NCI-H128 (cell line): ENCODE data around the gene PRUNE2.
"Not testable (repeated sequence)": the region's sequence is repeated elsewhere in the genome, so short reads cannot be mapped to it uniquely, and the experiment has no call there.

Experiments used
- DNase-seq: peaks from one replicate; lab custom pipeline; 2025; ENCODE audit not compliant: unreplicated experiment; lab: John Stamatoyannopoulos, UW

The PRUNE2 gene

DNA sequence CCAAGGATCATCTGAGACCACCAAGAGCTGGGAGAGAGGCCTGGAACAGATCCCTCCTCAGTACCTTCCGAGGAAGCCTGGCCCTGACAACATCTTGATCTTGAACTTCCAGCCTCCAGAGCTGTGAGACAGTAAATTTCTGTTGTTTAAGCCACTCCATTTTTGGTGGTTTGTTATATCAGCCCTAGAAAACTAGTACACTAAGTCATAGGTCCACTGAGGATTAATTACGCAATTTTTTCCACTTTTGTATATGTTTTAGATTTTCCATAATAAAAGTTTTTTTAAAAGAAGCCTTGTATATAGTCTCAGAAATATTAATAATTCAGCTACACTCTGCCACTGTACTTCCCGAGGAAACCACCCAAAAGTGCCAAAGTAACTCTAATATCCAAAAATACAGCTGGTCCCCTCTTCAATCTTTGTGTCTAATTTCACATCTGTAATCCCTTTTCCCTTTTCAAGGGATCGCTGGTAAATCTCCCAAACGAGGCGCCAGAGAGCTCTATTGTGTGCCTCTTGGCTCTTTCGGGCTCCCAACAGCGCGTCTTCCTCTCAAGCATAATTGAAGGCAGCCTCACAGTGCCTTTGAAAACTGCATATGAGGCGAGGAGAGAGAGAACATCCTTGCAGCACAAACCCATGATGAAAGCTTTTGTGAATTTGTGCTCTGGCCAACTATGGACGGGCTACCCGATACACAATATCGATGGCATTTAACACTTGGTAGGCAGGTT, 32.7 kb downstream of the PRUNE2 start:
- DNase-seq = no peak

DNA sequence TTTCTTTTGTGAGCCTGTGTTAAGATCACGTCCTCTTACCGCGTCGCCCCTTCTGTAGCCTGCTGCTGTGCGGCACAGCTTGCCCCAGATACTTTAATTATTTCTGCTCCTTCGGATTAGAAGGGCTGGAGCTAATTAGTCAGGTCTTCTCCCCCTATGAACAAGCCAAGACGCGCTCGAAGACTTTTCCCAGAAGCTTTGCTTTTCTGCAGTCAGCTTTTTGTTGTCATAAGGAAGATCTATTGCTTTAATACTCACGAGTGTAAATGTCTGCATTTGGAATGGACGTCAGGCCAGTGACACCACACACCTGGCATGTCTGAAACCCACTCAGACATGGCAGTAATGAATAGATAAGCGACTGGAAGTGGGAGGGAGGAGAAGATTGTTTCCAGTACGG, 37.0 kb downstream of the PRUNE2 start:
- no peak for DNase-seq

DNA sequence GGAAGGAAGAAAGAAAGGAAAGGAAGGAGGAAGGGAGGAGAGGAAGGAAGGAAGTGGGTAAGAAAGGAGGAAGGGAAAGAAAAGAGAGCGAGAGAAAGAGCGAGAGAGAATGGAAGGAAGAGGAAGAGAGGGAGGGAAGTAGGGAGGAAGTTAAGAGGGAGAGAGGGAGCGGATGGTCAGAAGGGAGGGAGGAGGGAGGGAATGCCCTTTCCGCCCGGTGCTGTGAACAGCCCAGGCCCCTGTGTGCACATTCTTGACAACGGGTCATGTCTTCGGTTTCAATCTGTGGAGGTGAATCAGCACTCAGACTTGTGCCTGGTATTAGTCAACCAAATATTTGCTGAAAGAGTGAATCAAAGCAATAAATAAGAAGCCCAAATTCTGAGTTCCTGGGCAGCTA, 39.2 kb downstream of the PRUNE2 start:
- no peak for DNase-seq

DNA sequence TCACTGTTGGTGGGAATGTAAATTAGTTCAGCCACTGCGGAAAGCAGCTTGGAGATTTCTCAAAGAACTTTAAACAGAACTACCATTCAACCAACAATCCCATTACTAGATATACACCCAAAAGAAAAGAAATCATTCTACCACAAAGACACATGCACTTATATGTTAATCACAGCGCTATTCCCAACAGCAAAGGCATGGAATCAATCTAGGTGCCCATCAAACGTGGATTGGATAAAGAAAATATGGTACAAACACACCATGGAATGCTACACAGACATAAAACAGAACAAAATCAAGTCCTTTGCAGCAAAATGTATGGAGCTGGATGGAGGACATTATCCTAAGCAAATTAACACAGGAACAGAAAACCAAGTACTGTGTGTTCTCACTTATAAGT, 42.1 kb downstream of the PRUNE2 start:
- DNase-seq = no peak

DNA sequence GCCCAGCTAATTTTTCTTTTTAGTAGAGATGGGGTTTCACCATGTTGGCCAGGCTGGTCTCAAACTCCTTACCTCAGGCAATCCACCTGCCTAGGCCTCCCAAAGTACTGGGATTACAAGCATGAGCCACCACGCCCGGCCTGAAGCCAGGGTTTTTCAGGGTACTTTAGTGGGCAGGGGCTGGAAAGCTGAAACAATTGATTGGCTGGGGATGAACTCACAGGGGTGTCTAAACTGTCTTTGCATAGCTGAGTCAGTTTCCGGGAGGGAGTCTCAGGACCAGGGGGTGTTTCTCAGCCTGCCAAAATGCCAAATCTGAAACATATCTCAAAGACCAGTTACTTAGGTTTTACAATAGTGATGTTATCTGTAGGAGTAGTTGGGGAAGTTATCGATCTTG, 46.1 kb downstream of the PRUNE2 start:
- no peak for DNase-seq

DNA sequence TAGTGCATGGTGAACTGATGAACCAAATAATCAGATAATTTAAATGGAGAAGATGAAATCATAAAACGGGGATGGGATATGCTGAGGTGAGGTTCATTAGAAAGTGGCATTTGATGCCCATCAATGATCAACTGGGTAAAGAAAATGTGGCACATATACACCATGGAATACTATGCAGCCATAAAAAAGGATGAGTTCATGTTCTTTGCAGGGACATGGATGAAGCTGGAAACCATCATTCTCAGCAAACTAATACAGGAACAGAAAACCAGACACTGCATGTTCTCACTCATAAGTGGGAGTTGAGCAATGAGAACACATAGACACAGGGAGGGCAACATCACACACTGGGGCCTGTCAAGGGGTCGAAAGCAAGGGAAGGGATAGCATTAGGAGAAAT, 47.7 kb downstream of the PRUNE2 start:
- not testable (repeated sequence) for DNase-seq

DNA sequence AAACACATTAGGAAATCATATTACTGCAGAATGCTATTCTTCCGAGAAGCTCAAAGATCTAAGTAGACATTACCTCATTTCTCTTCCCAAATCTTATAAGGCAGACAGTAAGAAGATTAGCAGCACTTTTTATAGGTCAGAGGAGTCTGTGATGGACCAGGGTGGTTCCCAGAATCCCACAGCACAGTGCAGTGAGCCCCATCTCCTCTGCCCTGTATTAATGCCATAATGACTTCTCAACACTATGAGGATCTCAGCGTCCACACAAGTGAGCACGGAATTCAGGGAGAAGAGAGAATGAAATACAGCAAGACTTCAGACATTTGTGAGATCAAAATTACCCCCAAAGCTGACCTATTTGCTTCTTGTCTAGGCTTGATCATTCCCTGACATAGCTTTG, 49.9 kb downstream of the PRUNE2 start:
- DNase-seq = no peak

DNA sequence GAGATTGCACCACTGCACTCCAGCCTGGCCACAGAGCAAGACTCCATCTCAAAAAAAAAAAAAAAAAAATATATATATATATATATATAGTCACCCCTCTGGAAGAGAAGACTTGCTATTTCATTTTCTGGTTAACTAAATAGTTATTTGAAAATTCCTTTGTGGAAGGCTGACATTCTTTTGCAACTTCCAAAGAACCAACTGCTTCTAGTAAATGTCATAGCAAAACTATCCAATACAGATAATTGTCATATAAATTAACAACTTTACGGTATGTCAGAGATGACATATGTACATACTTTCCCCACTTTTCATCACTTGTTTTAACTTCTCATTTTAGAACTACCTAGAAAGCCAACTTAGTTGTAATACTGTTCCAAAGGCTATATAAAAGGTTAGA, 50.9 kb downstream of the PRUNE2 start:
- DNase-seq = no peak

DNA sequence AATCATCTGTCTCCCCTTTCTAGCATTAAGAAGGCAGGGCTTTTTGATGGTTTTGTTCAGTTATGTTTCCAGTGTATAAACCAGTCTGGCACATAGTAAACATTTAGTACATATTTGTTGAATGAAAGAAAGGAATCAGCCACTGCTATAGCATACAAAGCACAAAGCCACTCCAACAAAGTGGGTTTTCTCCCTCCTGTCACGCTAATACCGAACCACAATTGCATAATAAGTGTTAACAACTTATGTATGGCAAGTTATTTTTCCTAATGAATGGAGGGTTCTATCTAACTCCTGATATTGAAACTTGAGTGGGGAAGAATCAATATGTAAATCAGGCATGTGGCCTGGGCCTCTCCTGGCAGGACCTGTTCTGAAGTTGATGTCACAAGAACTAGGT, 53.9 kb downstream of the PRUNE2 start:
- no peak for DNase-seq

DNA sequence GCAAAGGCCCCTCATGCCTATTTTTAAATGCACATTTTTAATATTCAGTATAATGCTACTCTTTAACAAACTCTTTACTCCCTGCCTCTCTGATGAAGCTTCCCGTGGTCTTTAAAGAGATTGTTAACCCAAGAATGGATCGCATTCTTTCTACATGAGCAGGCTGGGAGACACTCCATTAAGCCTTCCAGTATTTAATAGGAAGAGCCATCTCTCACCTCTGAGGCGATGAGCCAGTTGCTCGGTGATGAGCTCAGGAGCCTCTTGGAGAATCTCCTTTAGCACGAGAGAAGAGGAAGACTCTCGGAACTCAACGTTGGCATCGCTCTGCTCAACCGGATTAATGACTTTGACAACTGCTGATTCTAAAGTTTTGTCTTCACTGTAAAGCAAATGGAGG, 59.6 kb downstream of the PRUNE2 start:
- no peak for DNase-seq

DNA sequence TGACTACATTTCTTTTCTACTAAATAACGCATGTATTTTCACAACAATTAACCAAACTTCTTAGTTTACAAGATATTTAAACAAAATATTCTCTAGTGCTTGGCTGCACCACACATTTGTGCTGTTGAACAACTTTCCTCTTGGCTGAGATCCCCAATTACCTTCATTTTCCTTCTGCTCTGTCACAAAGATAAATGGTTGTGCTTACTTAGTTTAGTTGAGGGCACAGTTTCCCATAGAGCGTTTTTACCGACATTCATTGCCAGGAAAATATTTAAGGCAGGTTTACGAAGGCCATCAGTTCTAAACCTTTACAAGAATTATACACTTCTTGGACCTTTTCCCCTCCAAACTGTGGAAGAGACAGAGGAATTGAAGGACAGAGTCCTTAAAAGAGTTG, 60.7 kb downstream of the PRUNE2 start:
- DNase-seq = no peak

DNA sequence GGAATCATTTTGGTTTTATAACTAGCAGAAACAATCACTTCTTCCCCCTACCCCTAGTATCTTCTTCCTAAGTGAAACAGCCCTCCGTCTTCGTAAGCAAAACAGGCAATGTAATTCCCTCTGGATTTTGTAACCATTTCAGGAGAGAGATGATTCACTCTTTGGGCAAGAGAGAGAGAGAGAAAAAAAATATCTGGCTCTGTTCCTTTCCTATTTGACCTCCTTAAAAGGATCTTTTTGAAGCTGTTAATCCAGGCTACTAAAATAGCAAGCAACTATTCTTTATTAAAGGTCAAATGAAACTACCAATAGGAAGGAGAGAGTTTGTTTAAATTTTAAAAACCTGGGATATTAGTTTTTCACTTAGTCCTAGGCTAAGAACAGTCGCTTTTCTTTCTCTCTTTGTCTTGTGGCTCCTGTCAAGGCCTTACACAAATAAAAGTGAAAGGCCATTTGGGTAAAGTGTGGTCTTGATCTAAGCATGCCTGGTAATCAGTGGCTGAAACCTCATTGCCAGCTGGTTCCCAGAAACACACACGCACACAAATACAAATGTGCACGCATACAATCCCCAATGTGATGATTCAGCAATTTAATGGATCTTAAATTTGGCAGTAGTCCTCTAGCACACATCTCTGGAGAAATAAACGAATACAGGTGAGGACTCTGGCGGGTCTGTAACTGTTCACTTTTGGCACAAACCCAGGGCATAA, 70.2 kb downstream of the PRUNE2 start:
- no peak for DNase-seq

DNA sequence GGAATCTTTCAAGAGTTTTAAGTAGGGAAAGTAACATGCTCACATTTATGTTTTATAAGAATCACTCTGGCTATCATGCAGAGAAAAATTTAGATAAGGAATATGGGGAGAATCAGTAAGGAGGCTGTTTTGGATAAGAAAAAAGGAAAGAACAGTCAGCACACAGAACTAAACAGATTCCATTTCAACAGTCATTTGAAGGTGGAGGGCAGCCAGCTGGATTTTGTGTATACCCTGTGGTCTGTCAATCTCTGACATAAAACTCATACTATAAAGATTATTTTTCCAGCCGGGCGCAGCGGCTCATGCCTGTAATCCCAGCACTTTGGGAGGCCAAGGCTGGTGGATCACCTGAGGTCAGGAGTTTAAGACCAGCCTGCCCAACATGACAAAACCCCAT, 77.5 kb downstream of the PRUNE2 start:
- DNase-seq = no peak

DNA sequence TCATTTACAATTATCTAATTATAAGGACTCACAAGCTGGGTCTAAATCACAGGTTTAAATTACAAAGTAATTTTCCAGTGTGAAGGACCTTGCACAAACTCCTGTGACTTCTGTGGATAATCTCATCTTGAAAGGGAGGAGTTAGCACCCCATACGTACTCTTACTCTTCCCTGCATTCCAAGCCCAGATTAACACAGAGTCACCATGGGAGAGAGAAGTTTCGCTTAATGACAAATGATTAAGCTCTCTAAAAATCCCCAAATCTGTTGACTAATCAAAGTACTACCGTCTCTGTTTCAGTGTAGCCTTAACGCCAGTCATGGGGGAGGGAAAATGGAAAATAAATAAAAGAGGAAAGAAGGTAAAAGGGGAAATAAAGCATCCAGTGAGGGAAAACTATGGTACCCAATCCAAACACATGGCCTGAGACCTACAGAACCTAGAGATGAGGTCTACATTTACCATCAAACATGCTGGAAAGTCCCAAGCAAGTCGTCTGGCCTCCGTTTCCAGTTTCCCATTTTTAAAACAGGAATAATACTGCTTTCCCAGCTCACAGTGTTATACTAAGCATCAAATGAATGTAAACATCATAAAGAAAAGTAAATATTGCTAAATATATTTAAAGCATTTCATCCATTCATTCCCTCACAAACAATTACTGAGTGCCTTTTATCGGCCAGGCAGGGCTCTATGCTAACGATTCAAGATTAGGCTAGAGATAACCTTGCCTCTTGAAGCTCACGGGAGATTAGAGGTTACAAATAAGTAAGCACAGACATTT, 78.4 kb downstream of the PRUNE2 start:
- no peak for DNase-seq

DNA sequence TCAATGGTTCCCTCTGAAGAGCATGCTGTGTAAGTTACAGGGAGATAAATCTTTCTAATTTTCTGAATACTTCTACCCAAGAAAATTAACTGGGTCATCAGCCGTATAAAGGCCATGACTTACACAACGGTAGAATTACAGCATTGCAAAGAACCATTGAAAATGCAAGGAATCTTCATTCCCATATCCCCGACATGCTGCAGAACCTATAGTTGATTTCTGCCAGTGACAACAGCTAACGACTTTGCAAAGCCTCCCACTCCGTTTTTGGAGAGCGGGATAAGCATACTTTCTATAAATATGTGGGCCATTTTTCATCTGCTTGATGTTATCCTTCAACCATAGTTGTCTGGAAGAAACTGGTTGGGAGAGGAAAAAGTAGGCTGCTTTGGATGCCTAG, 85.5 kb downstream of the PRUNE2 start:
- DNase-seq = no peak

DNA sequence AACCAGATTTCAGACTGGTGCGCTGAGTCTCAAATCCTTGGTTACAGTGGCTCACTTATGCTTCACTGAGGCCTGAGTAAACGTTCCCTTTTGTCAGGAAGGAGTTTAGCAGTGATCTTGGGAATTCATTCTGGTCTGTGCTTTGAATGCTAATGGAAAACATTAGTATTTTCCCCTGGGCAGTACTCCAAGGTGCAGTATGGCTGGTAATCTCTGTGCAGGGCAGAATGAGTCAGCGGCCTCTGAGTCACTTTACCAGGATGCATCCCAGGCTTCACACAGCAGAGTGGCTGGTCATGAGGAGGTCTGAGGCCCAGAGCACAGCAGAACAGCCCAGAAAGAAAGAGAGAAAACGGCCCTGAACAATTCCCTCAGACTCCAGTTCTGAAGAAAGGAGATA, 87.6 kb downstream of the PRUNE2 start:
- no peak for DNase-seq

DNA sequence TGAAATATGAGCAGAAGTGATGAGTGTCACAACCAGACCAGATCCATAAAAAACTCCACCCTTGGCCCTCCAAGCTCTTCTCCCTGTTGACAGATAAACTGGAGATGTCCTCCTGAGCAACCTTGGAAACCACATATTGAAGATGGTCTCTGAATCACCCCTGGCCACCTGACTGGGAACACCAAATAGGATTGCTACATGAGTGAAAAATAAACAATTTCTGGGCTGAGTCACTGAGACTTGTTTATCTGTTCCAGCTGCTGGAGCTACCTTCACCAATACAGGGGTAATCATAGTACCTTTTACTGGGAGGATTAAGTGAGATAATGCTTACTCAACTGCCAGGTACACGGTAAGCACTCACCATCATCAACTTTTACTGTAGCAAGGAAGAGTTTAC, 88.4 kb downstream of the PRUNE2 start:
- DNase-seq = no peak

DNA sequence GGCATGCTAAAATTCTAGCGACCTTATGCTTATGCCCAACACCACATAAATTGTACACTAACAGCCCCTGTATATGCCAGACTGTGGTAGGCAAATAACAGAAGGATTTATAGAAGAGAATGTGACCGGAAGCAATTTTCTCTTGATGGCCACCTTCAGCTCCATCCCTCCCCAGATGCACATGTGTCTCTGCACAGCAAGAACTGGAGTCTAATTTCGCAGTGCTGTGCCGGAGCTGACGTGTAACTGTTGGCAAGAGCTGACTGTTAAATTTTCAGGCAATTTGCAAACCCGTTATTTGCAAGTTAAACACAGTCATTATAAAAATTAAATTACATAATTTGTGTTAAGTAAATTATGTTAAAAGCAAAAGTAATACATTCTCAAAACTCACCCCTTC, 93.3 kb downstream of the PRUNE2 start:
- no peak for DNase-seq

DNA sequence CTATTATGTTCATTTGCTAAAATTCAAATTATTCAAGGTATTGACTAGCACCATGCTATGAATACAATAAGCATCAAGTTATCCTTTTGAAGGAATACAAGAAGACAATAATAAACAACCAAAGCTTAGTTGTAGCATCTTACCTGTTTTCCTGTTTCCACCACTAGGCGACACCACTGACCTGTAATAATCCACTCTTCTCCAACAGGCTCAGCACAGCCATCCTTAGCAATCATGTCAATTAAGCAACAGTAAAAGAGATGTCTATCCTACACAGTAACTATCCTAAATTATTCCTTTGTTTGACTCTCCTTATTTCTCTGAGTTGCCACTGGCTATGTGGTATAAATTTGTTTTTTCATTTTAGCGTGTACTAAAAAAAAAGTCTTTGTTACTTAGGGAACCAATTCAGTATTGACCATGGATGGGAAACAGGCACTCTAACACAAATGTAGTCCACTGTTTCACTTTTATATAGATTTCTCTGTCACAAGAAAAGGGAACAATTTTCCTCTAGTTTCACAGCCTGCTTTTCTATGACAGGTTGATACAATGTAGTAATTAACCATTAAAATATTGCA, 95.4 kb downstream of the PRUNE2 start:
- DNase-seq = peak; percentile 45

DNA sequence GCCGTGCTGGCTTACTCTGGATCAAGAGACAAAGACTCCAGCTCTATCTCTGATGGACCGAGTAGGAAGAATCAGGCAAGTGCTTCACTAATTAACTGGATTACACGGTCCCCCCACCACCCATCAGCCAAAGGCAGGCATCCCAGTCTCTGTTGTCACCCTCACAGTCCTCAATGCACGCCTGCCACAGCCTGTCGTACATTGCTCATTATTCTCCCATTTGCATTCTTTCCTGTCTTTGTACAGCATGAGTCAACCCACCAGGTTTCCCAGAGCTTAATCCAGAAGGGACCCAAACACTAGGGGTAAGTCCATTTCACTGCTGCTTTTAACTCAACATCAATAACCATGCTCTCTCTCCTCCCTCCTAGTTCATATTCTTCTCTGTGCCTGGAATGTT, 97.3 kb downstream of the PRUNE2 start:
- no peak for DNase-seq

DNA sequence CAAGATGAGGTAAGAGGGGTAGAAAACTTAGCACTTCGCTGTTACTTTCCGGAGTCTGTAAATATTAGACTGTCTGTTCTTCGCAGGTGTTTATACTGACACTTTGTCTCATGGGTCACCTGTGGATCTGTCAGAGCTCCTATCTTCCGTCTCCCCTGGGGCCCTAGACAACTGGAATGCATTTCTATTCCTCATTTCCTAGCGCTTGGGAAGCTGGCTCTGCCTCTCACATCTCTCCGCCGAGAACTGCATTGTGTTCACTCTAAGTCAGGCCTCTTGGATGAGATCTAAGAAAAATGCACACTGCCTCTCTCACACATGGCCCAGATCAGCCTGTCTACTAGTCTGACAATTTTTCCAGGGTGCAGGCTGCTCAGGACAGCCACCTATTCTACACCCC, 102.2 kb downstream of the PRUNE2 start:
- DNase-seq = no peak

DNA sequence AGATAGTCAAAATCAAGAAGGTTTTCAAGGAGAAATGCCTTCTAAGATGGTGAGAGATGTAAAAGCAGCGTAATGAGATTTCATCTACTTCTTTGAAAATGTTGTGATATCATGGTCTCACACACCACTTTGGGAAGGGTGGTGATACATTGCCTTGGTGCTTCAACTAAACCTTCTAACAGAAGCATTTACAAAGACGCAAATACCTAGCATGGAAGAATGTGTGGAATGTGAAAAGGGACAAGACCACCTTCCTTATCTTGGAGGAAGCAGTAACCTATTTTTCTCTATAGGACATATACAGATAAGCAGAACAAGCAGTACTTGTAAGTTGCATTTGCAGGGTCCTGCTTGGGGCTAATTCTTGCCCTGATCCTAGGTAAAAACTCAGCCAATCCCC, 102.8 kb downstream of the PRUNE2 start:
- no peak for DNase-seq
